HepG2 (cell line): ENCODE data around the gene ZBTB7C. TPM values are rescaled to one million over a fixed set of nuclear protein-coding genes. Genes with fewer than 3 reads are reported as not detected.

ENCODE experiments used
- ATAC-seq: fragments of 200-7000 bp; cut with Tn5 transposase; 3 replicates; pipeline ENCODE4 v1.9.1; 2020; ENCODE audit warnings: mild to moderate bottlenecking, moderate library complexity
- BruUV-seq: library from RNA; stranded (reverse); fragments of 400-500 nt; replicated peaks from 2 replicates; lab custom pipeline; 2021; lab: Mats Ljungman, UMichigan
- CTCF ChIA-PET: fragments of 300-600 bp; formaldehyde crosslinking; extraction: SDS; loops from one replicate; lab custom pipeline; 2021; ENCODE audit warnings: low total read pairs, inconsistent platforms, low intra/inter-chr PET ratio; lab: Yijun Ruan, JAX
- POLR2A ChIA-PET: fragments of 350-600 bp; sonication (Branson Sonifier 250); formaldehyde crosslinking; loops from one replicate; lab custom pipeline; 2020; ENCODE audit warnings: antibody characterized with exemption, inconsistent platforms; lab: Yijun Ruan, JAX
- DNase-seq: peaks from one replicate; pipeline ENCODE4 v3.0.0-alpha.2; 2015; ENCODE audit warnings: low spot score
- FAIRE-seq: peaks from 3 replicates; lab custom pipeline; 2011; peaks lifted over from hg19 to GRCh38; lab: Jason Lieb, UNC
- H2AFZ ChIP-seq: one replicate; pipeline ENCODE4 v1.6.1; 2011; ENCODE audit warnings: low read length, inconsistent platforms
- H3K27ac ChIP-seq: fragments of 300-600 bp; 3 replicates; pipeline ENCODE4 v1.8.0; 2011; ENCODE audit warnings: mixed run types, mild to moderate bottlenecking, mixed read lengths, low read length, inconsistent platforms; ENCODE audit not compliant: insufficient read depth; ENCODE audit errors: extremely low read length
- H3K27me3 ChIP-seq, 2 experiments: fragments of 200-600 bp in 1 of 2; 2 replicates in 1 of 2; 3 replicates in 1 of 2; pipeline versions ENCODE4 v1.6.0 to v1.8.0; 2011; ENCODE audit warnings: low read length in 2 of 2, mild to moderate bottlenecking in 2 of 2, moderate library complexity in 2 of 2, inconsistent platforms in 1 of 2; ENCODE audit not compliant: insufficient read depth in 2 of 2, control insufficient read depth in 1 of 2
- H3K36me3 ChIP-seq, 2 experiments: fragments of 200-600 bp in 1 of 2; replicated peaks in 1 of 2; 2 replicates in 1 of 2; 3 replicates in 1 of 2; pipeline versions ENCODE4 v1.5.1 to v1.8.0; 2011; ENCODE audit warnings: low read length in 2 of 2, inconsistent platforms in 1 of 2; ENCODE audit not compliant: insufficient read depth in 2 of 2, control insufficient read depth in 1 of 2
- H3K4me1 ChIP-seq: 2 replicates; pipeline ENCODE4 v1.5.1; 2012; ENCODE audit warnings: low read length, inconsistent platforms; ENCODE audit not compliant: insufficient read depth
- H3K4me2 ChIP-seq: 2 replicates; pipeline ENCODE4 v1.6.0; 2011; ENCODE audit warnings: low read depth, low read length, inconsistent platforms
- H3K4me3 ChIP-seq, 3 experiments: fragments of 200-600 bp in 1 of 3; sonication (generic), shearing (Covaris generic) in 1 of 3; replicated peaks in 1 of 3; 2 replicates each; pipeline ENCODE4 v1.5.1; 2011 to 2016; ENCODE audit warnings: low read length in 3 of 3, inconsistent platforms in 2 of 3, low read depth in 2 of 3, mild to moderate bottlenecking in 2 of 3, control low read depth in 1 of 3, mixed read lengths in 1 of 3; ENCODE audit not compliant: insufficient read depth in 1 of 3
- H3K79me2 ChIP-seq: one replicate; pipeline ENCODE4 v1.6.1; 2011; ENCODE audit warnings: low read length, inconsistent platforms; ENCODE audit not compliant: insufficient read depth
- H3K9ac ChIP-seq: 2 replicates; pipeline ENCODE4 v1.6.0; 2011; ENCODE audit warnings: mild to moderate bottlenecking, low read depth, low read length, inconsistent platforms; ENCODE audit not compliant: insufficient read depth
- H3K9me3 ChIP-seq: 2 replicates; pipeline ENCODE4 v1.5.1; 2012; ENCODE audit warnings: mild to moderate bottlenecking, low read length
- H4K20me1 ChIP-seq: 2 replicates; pipeline ENCODE4 v1.6.0; 2011; ENCODE audit warnings: inconsistent platforms, mild to moderate bottlenecking, low read length, moderate library complexity; ENCODE audit not compliant: insufficient read depth
- ARID5B ChIP-seq: IDR thresholded peaks from 2 replicates; pipeline ENCODE4 v1.4.0; 2020; ENCODE audit warnings: mild to moderate bottlenecking, missing genetic modification reagents
- ELK4 ChIP-seq: sonication (generic); formaldehyde crosslinking; IDR thresholded peaks from 2 replicates; pipeline ENCODE4 v1.9.0; 2021; ENCODE audit warnings: missing genetic modification reagents, borderline replicate concordance
- IRX3 ChIP-seq: sonication (generic); formaldehyde crosslinking; IDR thresholded peaks from 2 replicates; pipeline ENCODE4 v1.8.1; 2023; ENCODE audit warnings: mild to moderate bottlenecking, low read depth, missing genetic modification reagents, borderline replicate concordance
- MTA3 ChIP-seq: sonication (generic); formaldehyde crosslinking; IDR thresholded peaks from 2 replicates; pipeline ENCODE4 v1.4.0; 2020; ENCODE audit warnings: missing genetic modification reagents
- MTF2 ChIP-seq: sonication (generic); formaldehyde crosslinking; IDR thresholded peaks from 2 replicates; pipeline ENCODE4 v1.5.0; 2020; ENCODE audit warnings: missing genetic modification reagents, borderline replicate concordance
- NR0B2 ChIP-seq: sonication (generic); formaldehyde crosslinking; IDR thresholded peaks from 2 replicates; pipeline ENCODE4 v1.4.0; 2020; ENCODE audit warnings: mild to moderate bottlenecking, missing genetic modification reagents
- NR2F2 ChIP-seq: IDR thresholded peaks from 2 replicates; pipeline ENCODE4 v1.6.1; 2012; ENCODE audit warnings: low read depth, inconsistent platforms, borderline replicate concordance
- ONECUT2 ChIP-seq: sonication (generic); formaldehyde crosslinking; IDR thresholded peaks from 2 replicates; pipeline ENCODE4 v1.4.0; 2020; ENCODE audit warnings: missing genetic modification reagents
- RCOR2 ChIP-seq: IDR thresholded peaks from 2 replicates; pipeline ENCODE4 v1.6.1; 2016; ENCODE audit warnings: missing biosample characterization, missing genetic modification reagents
- RXRB ChIP-seq: IDR thresholded peaks from 2 replicates; pipeline ENCODE4 v1.6.1; 2016; ENCODE audit warnings: borderline replicate concordance, missing genetic modification reagents, missing compliant biosample characterization
- SNAI1 ChIP-seq: sonication (generic); formaldehyde crosslinking; IDR thresholded peaks from 2 replicates; pipeline ENCODE4 v1.5.0; 2020; ENCODE audit warnings: mild to moderate bottlenecking, missing genetic modification reagents, borderline replicate concordance
- ZNF24 ChIP-seq: fragments of 450-650 bp; IDR thresholded peaks from 2 replicates; pipeline ENCODE4 v1.6.1; 2017; ENCODE audit warnings: antibody characterized with exemption, mild to moderate bottlenecking
- ZNF335 ChIP-seq: sonication (generic); formaldehyde crosslinking; IDR thresholded peaks from 2 replicates; pipeline ENCODE4 v1.4.0; 2020; ENCODE audit warnings: missing genetic modification reagents
- ZNF775 ChIP-seq: sonication (generic); formaldehyde crosslinking; IDR thresholded peaks from 2 replicates; pipeline ENCODE4 v1.4.0; 2020; ENCODE audit warnings: missing genetic modification reagents, mild to moderate bottlenecking, moderate library complexity, borderline replicate concordance
- WGBS: methylation state at CpG from one replicate; pipeline ENCODE4 v1.1.6; 2017; ENCODE audit warnings: low lambda C conversion rate; 5-methylcytosine and 5-hydroxymethylcytosine counted together
- in situ Hi-C: cut with HindIII; loops from 2 replicates; pipeline ENCODE4 v1.10.0; 2017; ENCODE audit warnings: low pct_unique_long_range_greater_than_20kb; ENCODE audit not compliant: extremely low pct_ligation_motif_present
- intact Hi-C: fragments of 100-400 bp; cut with micrococcal nuclease; formaldehyde crosslinking; loops from one replicate; pipeline ENCODE4 v1.10.0; 2022; ENCODE audit not compliant: unreplicated experiment
- polyA plus RNA-seq, 8 experiments: library from polyadenylated mRNA; depleted of rRNA in 3 of 8; stranded (reverse) in 7 of 8; unstranded in 1 of 8; fragments of >200 nt; fragmentation: Illumina TruSeq in 4 of 8; extraction: Trizol in 4 of 8; gene quantifications; 2 replicates each; pipeline versions ENCODE4 v1.2.1 to v1.2.3, GENCODE V29; 2011 to 2016; ENCODE audit warnings: low read depth in 4 of 8, missing spikeins in 1 of 8, mixed read lengths in 1 of 8; ENCODE audit not compliant: insufficient read depth in 1 of 8
- total RNA-seq, 5 experiments: library from RNA; depleted of rRNA; stranded (reverse); fragments of >200 nt; fragmentation: Illumina TruSeq; extraction: Trizol; gene quantifications; 2 replicates each; pipeline ENCODE4 v1.2.3, GENCODE V29; 2016; ENCODE audit warnings: low read depth in 1 of 5

The ZBTB7C gene
- total and polyA plus RNA-seq, 2 of the 13 experiments (the other 11 are each of a cell fraction or from before 2014, with no cell fraction given): 0.01 to 0.04 TPM

- TF ChIP-seq ARID5B (CRISPR knock-in tag) (no peak), ZNF335 (no peak), ELK4 (CRISPR knock-in tag) (no peak)
- TF ChIP-seq, all 625 proteins: peak for 0
Measured at GRCh38 chr18:48135436-48135966, 273.7 kb downstream of the ZBTB7C start (continued).

- no peak overlapping the region for H2AFZ ChIP-seq
- ChIA-PET CTCF (no interaction called here), POLR2A (no interaction called here)
- in situ Hi-C loops: no loop called here
- DNase-seq (no peak), ATAC-seq (no peak), FAIRE-seq (no peak)
- H3K27ac ChIP-seq: no peak overlapping the region
- BruUV-seq: no TSS peak
- H4K20me1 ChIP-seq: no peaks in the 10 kb centered on the region
- H3K4me2 ChIP-seq: no peak overlapping the region
- no peak for TF ChIP-seq NR0B2
- TF ChIP-seq RCOR2 (CRISPR knock-in tag): no peak
- no peak for TF ChIP-seq SNAI1 (CRISPR knock-in tag)
- TF ChIP-seq RXRB (CRISPR knock-in tag): no peak
- no peak for TF ChIP-seq MTF2
- TF ChIP-seq MTA3 (CRISPR knock-in tag): no peak
- no peak for TF ChIP-seq ZNF775 (CRISPR knock-in tag)
- no peak for TF ChIP-seq ONECUT2
- TF ChIP-seq ARID5B (CRISPR knock-in tag): no peak
- TF ChIP-seq ZNF24: no peak
- TF ChIP-seq NR2F2: no peak
- no peak for TF ChIP-seq IRX3 (CRISPR knock-in tag)
- no peaks in the 10 kb centered on the region for H3K36me3 ChIP-seq
- H3K4me1 ChIP-seq: no peaks in the 10 kb centered on the region; the same call in 1 of the 2 replicates
- no peak overlapping the region for H3K4me3 ChIP-seq
- peaks cover 7 to 48% of the 10 kb centered on the region in 2 experiments; a peak in 4 of 5 replicates for H3K27me3 ChIP-seq
- WGBS: 95% methylated on average over 1 of the region's 5 CpGs
- intact Hi-C loops: no loop called here
- no peak overlapping the region for H3K9ac ChIP-seq
- H3K79me2 ChIP-seq: no peaks in the 10 kb centered on the region
- H3K9me3 ChIP-seq: no peaks in the 10 kb centered on the region
Measured at GRCh38 chr18:48134609-48135008, 274.6 kb downstream of the ZBTB7C start.
